ENCODE measurements around the gene S1PR4. TPM values are rescaled to one million over a fixed set of nuclear protein-coding genes. Genes with fewer than 3 reads are reported as not detected.
"Not testable (repeated sequence)": the region's sequence is repeated elsewhere in the genome, so short reads cannot be mapped to it uniquely, and the experiment has no call there.

The S1PR4 gene
- total RNA-seq, 4 donors from 2014 or later = 0.66 to 4.7 (median 2.4) TPM

- no peaks in the 10 kb centered on the region for H3K9me3 ChIP-seq
- H3K27me3 ChIP-seq = no peaks in the 10 kb centered on the region
- WGBS, 2 donors = 85 to 89% methylated on average over 46 of the region's 46 CpGs
- no peak for DNase-seq (ENCODE audit: low spot score in 2 of 2)
- H3K4me3 ChIP-seq = no peak overlapping the region
- TF ChIP-seq POLR2A (IDR thresholded peaks at IDR 0.05) = no peak
- no peak for TF ChIP-seq CTCF (IDR thresholded peaks at IDR 0.05)
- TF ChIP-seq EP300 (IDR thresholded peaks at IDR 0.05) = no peak
- H3K27ac ChIP-seq = no peak overlapping the region
- peaks cover 0 to 57% (median 0%) of the 10 kb centered on the region in 3 donors for H3K36me3 ChIP-seq
- peaks cover 0 to 27% (median 16%) of the 10 kb centered on the region in 4 donors for H3K4me1 ChIP-seq
These were observed 12.6 kb downstream of the S1PR4 start for GRCh38 chr19:3190921-3191805.

GRCh38 chr19:3191806-3192104 lies 13.2 kb downstream of the S1PR4 start:
- H3K36me3 ChIP-seq = peaks cover 0 to 62% (median 0%) of the 10 kb centered on the region in 3 donors
- WGBS, 2 donors = 93 to 95% methylated on average over 12 of the region's 12 CpGs
- DNase-seq (ENCODE audit: low spot score in 2 of 2) = not testable (repeated sequence)

GRCh38 chr19:3192228-3192635 lies 13.7 kb downstream of the S1PR4 start:
- 92 to 93% methylated on average over 14 to 26 of the region's 32 CpGs for WGBS, 2 donors
- Histone ChIP-seq H3K27me3 (no peaks in the 10 kb centered on the region), H3K4me3 (no peak overlapping the region), H3K36me3 (peaks cover 0 to 67% (median 0%) of the 10 kb centered on the region in 3 donors), H3K4me1 (peaks cover 0 to 17% (median 6%) of the 10 kb centered on the region in 4 donors), H3K27ac (no peak overlapping the region), H3K9me3 (no peaks in the 10 kb centered on the region)
- no peak for TF ChIP-seq POLR2A (IDR thresholded peaks at IDR 0.05)
- TF ChIP-seq CTCF (IDR thresholded peaks at IDR 0.05) = no peak
- no peak for TF ChIP-seq EP300 (IDR thresholded peaks at IDR 0.05)
- DNase-seq (ENCODE audit: low spot score in 2 of 2) = no peak

More at GRCh38 chr19:3191806-3192104, 13.2 kb downstream of the S1PR4 start:
- H3K4me3 ChIP-seq, H3K9me3 ChIP-seq, H3K27me3 ChIP-seq, H3K27ac ChIP-seq: not testable (repeated sequence)
- H3K4me1 ChIP-seq = peaks cover 0 to 22% (median 10%) of the 10 kb centered on the region in 4 donors

- Histone ChIP-seq H3K27ac (no peak overlapping the region), H3K9me3 (no peaks in the 10 kb centered on the region), H3K4me3 (no peak overlapping the region), H3K4me1 (peaks cover 0 to 12% (median 3%) of the 10 kb centered on the region in 4 donors), H3K36me3 (peaks cover 0 to 72% (median 0%) of the 10 kb centered on the region in 3 donors), H3K27me3 (no peaks in the 10 kb centered on the region)
- TF ChIP-seq CTCF (IDR thresholded peaks at IDR 0.05) (no peak), POLR2A (IDR thresholded peaks at IDR 0.05) (no peak)
- WGBS, 2 donors = 89 to 90% methylated on average over 10 to 13 of the region's 14 CpGs
- DNase-seq (ENCODE audit: low spot score in 2 of 2) = no peak
These were observed 14.1 kb downstream of the S1PR4 start for GRCh38 chr19:3192684-3193083.

GRCh38 chr19:3193256-3194105 lies 14.9 kb downstream of the S1PR4 start:
- TF ChIP-seq CTCF (IDR thresholded peaks at IDR 0.05) (no peak), EP300 (IDR thresholded peaks at IDR 0.05) (no peak), POLR2A (IDR thresholded peaks at IDR 0.05) (no peak)
- no peak overlapping the region for H3K27ac ChIP-seq
- no peak overlapping the region for H3K4me3 ChIP-seq
- peaks cover 0 to 75% (median 0%) of the 10 kb centered on the region in 3 donors for H3K36me3 ChIP-seq
- no peak for DNase-seq (ENCODE audit: low spot score in 2 of 2)
- H3K4me1 ChIP-seq = peaks cover 0 to 4% (median 0%) of the 10 kb centered on the region in 4 donors
- no peaks in the 10 kb centered on the region for H3K27me3 ChIP-seq
- no peaks in the 10 kb centered on the region for H3K9me3 ChIP-seq
- WGBS, 2 donors = 80 to 86% methylated on average over 25 to 33 of the region's 40 CpGs

All from tibial nerve (tissue), 4 donors.